SW480 (cell line): Measurements from ENCODE around the gene TRABD2B.

Experiments
- DNase-seq: peaks from one replicate; pipeline ENCODE4 v3.0.0-alpha.2; 2016; ENCODE audit warnings: low spot score

The TRABD2B gene

DNA sequence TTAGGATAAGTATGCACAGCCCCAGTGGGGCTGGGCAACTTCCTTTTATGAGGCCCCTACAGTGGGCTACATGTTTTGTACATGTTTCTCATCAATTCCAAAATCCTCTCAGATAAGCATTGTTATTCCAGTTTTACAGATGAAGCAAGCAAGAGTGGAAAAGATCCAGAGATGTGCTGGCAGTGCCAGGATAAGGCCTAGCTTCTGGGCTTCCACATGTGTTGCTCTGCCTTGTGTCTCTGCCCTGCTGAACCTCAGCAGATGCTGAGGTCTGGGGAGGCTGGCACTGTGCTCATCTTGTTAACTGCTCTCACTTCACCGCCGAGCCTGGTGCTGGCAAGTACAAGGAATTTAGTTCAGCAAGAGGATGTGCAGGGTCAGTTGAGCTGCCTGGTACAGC, 202.1 kb downstream of the TRABD2B start:
- DNase-seq: no peak

GRCh38 chr1:47794530-47794929, 202.7 kb downstream of the TRABD2B start:
- DNase-seq: no peak

GRCh38 chr1:47794081-47794480, 203.1 kb downstream of the TRABD2B start:
- no peak for DNase-seq

- no peak for DNase-seq
Measured at GRCh38 chr1:47793563-47793962, 203.6 kb downstream of the TRABD2B start.

DNA sequence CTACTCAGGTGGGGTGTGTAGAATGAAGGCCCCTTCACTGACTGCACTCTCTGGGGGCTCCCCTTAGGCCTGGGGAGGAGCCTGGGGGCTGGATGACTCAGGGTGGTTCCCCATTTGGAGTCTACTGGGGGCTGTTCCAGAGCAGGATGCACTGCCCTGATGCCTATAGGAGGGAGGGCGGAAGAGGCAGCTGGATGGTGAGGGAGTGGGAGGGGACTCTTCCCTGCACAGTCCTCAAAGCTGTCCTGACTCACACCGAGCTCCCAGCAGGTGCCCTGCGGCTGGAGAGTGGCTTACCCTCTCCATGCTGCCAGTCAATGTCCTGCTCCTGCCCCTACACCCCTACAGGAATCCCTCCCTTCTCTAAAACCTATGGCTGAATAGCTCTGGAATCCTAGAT, 204.4 kb downstream of the TRABD2B start:
- DNase-seq: no peak

- no peak for DNase-seq
Measured at GRCh38 chr1:47791879-47792608, 205.1 kb downstream of the TRABD2B start.

GRCh38 chr1:47788761-47789160, 208.4 kb downstream of the TRABD2B start:
- DNase-seq: no peak

GRCh38 chr1:47787560-47787959, 209.6 kb downstream of the TRABD2B start:
- DNase-seq: no peak

- no peak for DNase-seq
Measured at GRCh38 chr1:47786316-47786715, 210.9 kb downstream of the TRABD2B start.

DNA sequence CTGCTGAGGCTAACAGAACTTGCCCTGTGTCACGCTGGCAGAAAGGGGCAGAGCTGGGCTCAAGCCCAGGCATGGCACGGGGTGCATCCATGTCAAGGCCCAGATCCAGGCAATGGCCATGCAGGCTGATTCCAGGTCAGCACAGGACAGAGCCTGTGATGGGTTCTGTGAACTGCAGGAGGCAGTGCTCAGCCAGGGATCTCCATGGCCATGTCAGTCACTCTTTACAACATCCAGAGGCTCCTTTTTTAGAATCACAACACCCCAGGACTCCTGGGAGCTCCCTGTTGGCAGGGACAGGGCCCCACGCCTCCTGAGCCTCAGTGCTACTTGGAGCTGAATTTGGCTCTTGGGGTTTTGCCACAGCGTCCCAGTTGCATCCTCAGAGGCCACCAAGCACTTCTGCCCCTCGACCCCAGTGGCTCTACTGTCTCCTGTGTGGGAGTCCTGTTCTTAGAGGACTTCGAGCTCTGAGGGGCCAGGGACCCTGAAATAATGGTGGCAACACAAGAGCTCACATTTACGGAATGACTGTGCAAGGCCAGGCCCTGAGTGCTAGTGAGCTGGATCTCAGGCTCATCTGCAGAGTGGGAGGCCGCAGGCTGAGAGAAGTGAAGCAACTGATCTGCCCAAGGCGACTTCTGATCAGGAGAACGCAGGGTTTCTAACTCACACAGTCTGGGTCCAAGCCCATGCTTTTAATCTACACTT, 211.5 kb downstream of the TRABD2B start:
- DNase-seq: peak; percentile 16

- DNase-seq: no peak
Measured at GRCh38 chr1:47785118-47785517, 212.1 kb downstream of the TRABD2B start.

DNA sequence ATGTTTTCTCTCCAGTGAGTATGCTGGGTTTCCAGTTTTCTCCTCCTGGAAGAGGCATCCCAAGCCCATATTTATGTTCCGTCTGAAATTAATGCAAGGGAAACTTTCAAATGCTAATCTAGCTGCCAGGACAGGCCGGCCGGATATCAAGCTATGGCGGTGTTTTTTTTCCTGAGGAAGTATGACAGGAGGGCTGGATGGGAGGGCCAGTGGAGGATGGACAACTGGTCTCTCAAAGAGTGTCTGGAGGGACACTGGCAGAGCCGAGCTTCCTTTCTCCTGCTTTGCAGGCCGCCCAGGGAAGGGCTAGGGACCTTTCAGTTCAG, 212.7 kb downstream of the TRABD2B start:
- DNase-seq: no peak

- DNase-seq: no peak
Measured at GRCh38 chr1:47783638-47784496, 213.3 kb downstream of the TRABD2B start.

DNA sequence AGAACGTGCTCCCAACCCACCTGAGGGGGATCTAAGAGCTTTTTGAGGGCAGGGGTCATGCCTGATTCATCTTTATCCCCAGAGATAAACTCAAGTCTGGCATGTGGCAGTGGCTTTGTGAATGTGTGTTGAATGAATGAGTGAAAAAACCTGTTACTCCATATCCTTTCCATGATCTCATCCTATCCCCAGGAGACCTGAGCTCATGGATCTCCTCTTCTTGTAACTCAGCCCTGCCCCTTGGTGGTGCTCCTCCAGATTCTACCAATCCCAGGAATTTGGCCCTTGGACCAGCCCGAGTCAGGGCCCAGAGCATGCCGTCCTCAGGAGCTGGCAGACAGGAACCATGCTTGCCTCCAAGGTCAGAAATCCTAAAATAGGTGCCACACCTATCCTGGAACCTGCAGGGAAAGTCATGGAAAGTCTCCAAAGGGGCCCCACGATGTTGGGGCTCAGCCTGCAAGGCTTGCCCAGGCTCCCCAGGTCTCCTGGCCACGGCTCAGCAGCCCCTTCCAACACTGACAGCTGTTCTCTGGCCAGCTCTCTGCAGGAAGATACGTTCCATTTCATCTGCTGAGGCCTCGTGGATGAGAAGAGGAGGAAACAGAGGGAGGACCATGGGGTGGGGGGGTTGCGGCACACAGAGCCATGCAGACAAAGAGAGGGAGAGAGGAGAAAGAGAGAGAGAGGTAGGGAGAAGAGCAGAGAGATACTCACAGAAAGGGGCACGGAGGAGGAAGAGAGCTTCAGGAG, 214.6 kb downstream of the TRABD2B start:
- no peak for DNase-seq

GRCh38 chr1:47781171-47781959, 215.8 kb downstream of the TRABD2B start:
- no peak for DNase-seq

- DNase-seq: no peak
Measured at GRCh38 chr1:47780469-47780995, 216.7 kb downstream of the TRABD2B start.

- DNase-seq: no peak
Measured at GRCh38 chr1:47779613-47780012, 217.6 kb downstream of the TRABD2B start.

- DNase-seq: no peak
Measured at GRCh38 chr1:47778280-47778679, 218.9 kb downstream of the TRABD2B start.

DNA sequence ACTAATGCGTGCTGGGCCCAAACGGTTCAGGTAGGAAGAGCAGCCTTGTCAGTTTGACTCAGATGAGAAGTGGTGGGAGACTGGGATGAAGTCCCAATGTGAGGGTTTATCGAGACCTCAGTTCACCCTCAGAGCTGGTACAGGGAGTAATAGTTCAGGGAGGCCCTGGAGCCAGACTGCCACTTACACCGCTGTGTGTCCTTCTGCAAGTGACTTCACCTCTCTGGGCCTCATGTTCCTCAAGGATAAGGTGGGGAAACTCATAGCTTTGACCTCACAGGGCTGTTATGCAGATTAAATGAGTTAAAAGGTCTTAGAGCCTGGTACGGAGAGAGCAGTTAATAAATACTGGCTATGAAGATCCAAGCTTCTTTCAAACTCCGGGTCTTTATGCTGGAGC, 219.9 kb downstream of the TRABD2B start:
- no peak for DNase-seq

GRCh38 chr1:47776667-47777131, 220.5 kb downstream of the TRABD2B start:
- no peak for DNase-seq
